ENCODE results near the gene MTMR3. TPM values are rescaled to one million over a fixed set of nuclear protein-coding genes. Genes with fewer than 3 reads are reported as not detected.

MTMR3 gene
- total RNA-seq, 2 experiments from 2014 or later, result 57.8 to 60.6 TPM

DNA sequence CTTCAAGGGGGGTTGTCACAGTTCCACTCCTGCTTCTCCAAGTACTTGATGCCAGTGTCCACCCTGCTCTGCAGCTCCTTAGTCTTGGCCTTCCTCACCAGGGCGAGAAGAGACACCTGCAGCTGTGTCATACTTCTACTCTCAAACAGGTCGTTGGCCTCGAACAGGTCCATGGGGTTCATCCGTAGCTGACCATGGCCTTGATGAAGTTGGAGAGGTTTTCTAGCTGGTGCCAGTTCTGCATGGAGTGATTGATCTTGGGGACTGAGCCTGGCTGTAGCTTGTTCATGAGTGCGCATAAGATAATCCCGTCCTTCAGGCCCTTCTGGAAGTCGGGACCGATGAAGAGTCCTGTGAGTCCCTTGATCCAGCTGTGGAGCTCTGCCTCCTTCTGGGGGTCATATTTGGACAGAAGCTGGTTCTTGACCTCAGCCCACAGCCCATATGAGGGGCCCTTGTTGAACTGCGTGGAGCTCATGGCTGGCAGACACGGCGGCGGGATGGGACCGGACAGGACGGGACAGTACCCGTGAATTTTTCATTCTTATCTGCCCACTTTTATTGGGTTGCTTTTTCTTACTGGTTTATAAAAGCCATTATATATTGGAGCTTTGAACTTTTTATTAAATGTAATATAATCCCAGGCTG is 163.9 kb downstream of the MTMR3 start:
- ATAC-seq (ENCODE audit: poor library complexity) (no peak), DNase-seq (no peak)
- Histone ChIP-seq H3K27ac (ENCODE audit: low read depth in 1 of 2, low read length in 2 of 2) (no peak overlapping the region), H3K4me3 (ENCODE audit: low read length) (no peak overlapping the region), H3K4me1 (ENCODE audit: insufficient read depth, low read length) (peaks cover 12% of the 10 kb centered on the region), H3K9me3 (ENCODE audit: control insufficient read depth in 1 of 2, insufficient read depth in 1 of 2, low read length in 2 of 2) (no peaks in the 10 kb centered on the region), H3K27me3 (ENCODE audit: control insufficient read depth in 1 of 2, insufficient read depth in 2 of 2, low read length in 2 of 2) (no peaks in the 10 kb centered on the region), H3K36me3 (ENCODE audit: insufficient read depth, low read length) (no peaks in the 10 kb centered on the region)
- H3K9me3 Mint-ChIP-seq, result no peaks in the 10 kb centered on the region
- intact Hi-C loops (cut with DNase I, micrococcal nuclease), result no loop called here
- peak overlapping the region; percentile 46 for H3K4me3 Mint-ChIP-seq
- peaks cover 5% of the 10 kb centered on the region for H3K27me3 Mint-ChIP-seq
- H3K36me3 Mint-ChIP-seq (ENCODE audit: low read depth), result no peaks in the 10 kb centered on the region
- TF ChIP-seq, protein P1, sequence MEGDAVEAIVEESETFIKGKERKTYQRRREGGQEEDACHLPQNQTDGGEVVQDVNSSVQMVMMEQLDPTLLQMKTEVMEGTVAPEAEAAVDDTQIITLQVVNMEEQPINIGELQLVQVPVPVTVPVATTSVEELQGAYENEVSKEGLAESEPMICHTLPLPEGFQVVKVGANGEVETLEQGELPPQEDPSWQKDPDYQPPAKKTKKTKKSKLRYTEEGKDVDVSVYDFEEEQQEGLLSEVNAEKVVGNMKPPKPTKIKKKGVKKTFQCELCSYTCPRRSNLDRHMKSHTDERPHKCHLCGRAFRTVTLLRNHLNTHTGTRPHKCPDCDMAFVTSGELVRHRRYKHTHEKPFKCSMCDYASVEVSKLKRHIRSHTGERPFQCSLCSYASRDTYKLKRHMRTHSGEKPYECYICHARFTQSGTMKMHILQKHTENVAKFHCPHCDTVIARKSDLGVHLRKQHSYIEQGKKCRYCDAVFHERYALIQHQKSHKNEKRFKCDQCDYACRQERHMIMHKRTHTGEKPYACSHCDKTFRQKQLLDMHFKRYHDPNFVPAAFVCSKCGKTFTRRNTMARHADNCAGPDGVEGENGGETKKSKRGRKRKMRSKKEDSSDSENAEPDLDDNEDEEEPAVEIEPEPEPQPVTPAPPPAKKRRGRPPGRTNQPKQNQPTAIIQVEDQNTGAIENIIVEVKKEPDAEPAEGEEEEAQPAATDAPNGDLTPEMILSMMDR (IDR thresholded peaks at IDR 0.05), result no peak
- ChIA-PET CTCF (no interaction called here), POLR2A (interaction anchor here (0.6 to 1.2 kb wide), 4 partner anchors 32 to 443 kb away, joined by 3 to 4 read pairs (median 3); no protein-coding TSS in a partner anchor)
- H3K27ac Mint-ChIP-seq, result no peak overlapping the region
- peaks cover 12% of the 10 kb centered on the region for H3K4me1 Mint-ChIP-seq (ENCODE audit: low read depth)

DNA sequence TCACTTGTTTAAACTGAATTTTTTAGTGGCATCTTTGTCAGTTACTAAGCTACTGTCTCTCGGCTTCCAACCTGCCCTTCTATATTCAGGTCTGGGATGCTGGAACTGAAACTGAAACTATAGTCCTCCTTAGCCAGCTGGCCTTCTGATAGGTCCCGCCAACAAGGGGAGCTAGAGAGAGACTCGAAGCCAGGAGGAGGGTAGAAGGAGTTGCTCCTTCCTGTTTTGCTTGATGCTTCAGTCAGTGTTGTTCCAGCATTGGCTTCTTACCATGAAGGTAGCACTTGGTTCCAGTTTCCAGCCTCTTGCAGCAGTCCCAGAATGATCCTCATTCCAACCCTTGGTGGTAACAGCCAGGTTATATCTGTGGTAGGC is 164.4 kb downstream of the MTMR3 start:
- ChIA-PET POLR2A (interaction anchor here (0.6 to 1.2 kb wide), 4 partner anchors 32 to 443 kb away, joined by 3 to 4 read pairs (median 3); no protein-coding TSS in a partner anchor), CTCF (no interaction called here)
- H3K27ac Mint-ChIP-seq, result no peak overlapping the region
- Histone ChIP-seq H3K9me3 (ENCODE audit: control insufficient read depth in 1 of 2, insufficient read depth in 1 of 2, low read length in 2 of 2) (no peaks in the 10 kb centered on the region), H3K4me3 (ENCODE audit: low read length) (no peak overlapping the region), H3K27ac (ENCODE audit: low read depth in 1 of 2, low read length in 2 of 2) (no peak overlapping the region), H3K27me3 (ENCODE audit: control insufficient read depth in 1 of 2, insufficient read depth in 2 of 2, low read length in 2 of 2) (no peaks in the 10 kb centered on the region), H3K36me3 (ENCODE audit: insufficient read depth, low read length) (no peaks in the 10 kb centered on the region), H3K4me1 (ENCODE audit: insufficient read depth, low read length) (peaks cover 12% of the 10 kb centered on the region)
- peaks cover 12% of the 10 kb centered on the region for H3K4me1 Mint-ChIP-seq (ENCODE audit: low read depth)
- no peaks in the 10 kb centered on the region for H3K9me3 Mint-ChIP-seq
- no peaks in the 10 kb centered on the region for H3K36me3 Mint-ChIP-seq (ENCODE audit: low read depth)
- peak in 11 of 14 experiments; percentile 3 to 80 (median 24) for DNase-seq
- TF ChIP-seq, protein P1 (IDR thresholded peaks at IDR 0.05), result no peak
- peak overlapping the region; percentile 46 for H3K4me3 Mint-ChIP-seq
- ATAC-seq (ENCODE audit: poor library complexity), result peak; percentile 87
- peaks cover under 1% of the 10 kb centered on the region for H3K27me3 Mint-ChIP-seq
- intact Hi-C loops (cut with DNase I, micrococcal nuclease), result no loop called here

DNA sequence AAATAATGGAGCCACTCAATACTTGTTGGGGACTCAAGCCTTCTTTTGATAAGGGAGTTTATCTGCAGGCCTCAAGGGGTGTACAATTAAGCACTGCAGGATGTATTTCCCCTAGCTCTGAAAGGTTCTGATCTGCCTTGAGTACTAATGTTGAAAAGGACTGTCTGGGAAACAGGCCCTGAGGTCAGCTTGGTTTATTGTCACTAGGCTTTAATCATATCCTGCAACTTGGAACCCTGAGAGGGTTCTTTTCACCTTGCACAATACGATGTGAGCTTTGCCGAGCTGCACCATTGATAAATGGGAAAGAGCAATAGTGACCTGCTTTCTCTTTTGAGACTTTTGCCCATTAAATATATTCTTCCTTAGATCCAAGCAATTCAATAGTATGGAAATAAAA is 165.7 kb downstream of the MTMR3 start:
- Mint-ChIP-seq H3K9me3 (no peaks in the 10 kb centered on the region), H3K4me1 (ENCODE audit: low read depth) (peaks cover 12% of the 10 kb centered on the region), H3K27me3 (no peaks in the 10 kb centered on the region), H3K36me3 (ENCODE audit: low read depth) (no peaks in the 10 kb centered on the region), H3K4me3 (no peak overlapping the region), H3K27ac (no peak overlapping the region)
- intact Hi-C loops (cut with DNase I, micrococcal nuclease), result no loop called here
- ChIA-PET POLR2A (no interaction called here), CTCF (no interaction called here)
- TF ChIP-seq, protein P1 (IDR thresholded peaks at IDR 0.05), result no peak
- DNase-seq, result no peak
- no peaks in the 10 kb centered on the region for H3K36me3 ChIP-seq (ENCODE audit: insufficient read depth, low read length)
- no peak for ATAC-seq (ENCODE audit: poor library complexity)
- H3K4me3 ChIP-seq (ENCODE audit: low read length), result no peak overlapping the region
- peaks cover 12% of the 10 kb centered on the region for H3K4me1 ChIP-seq (ENCODE audit: insufficient read depth, low read length)
- no peaks in the 10 kb centered on the region for H3K9me3 ChIP-seq (ENCODE audit: control insufficient read depth in 1 of 2, insufficient read depth in 1 of 2, low read length in 2 of 2)
- H3K27me3 ChIP-seq (ENCODE audit: control insufficient read depth in 1 of 2, insufficient read depth in 2 of 2, low read length in 2 of 2), result no peaks in the 10 kb centered on the region
- no peak overlapping the region for H3K27ac ChIP-seq (ENCODE audit: low read depth in 1 of 2, low read length in 2 of 2)

Data from CD4-positive, alpha-beta T cell (primary cell).